HG02970 (cell line): ENCODE results near the gene CRB2.

Source experiments
- ATAC-seq: cut with Tn5 transposase; IDR thresholded peaks from one replicate; pipeline ENCODE4 v1.9.1; 2021; ENCODE audit warnings: mild to moderate bottlenecking, moderate library complexity, moderate number of reproducible peaks; ENCODE audit not compliant: unreplicated experiment, low FRiP score

The CRB2 gene

GRCh38 chr9:123346826-123347225 is 9.2 kb upstream of the CRB2 start:
- no peak for ATAC-seq

- ATAC-seq, result no peak
Observed at GRCh38 chr9:123347289-123348060, 8.5 kb upstream of the CRB2 start.

GRCh38 chr9:123348317-123348992 is 7.5 kb upstream of the CRB2 start:
- no peak for ATAC-seq

GRCh38 chr9:123349033-123349432 is 7.0 kb upstream of the CRB2 start:
- no peak for ATAC-seq

GRCh38 chr9:123349691-123350480 is 6.1 kb upstream of the CRB2 start:
- no peak for ATAC-seq

- ATAC-seq, result no peak
Observed at GRCh38 chr9:123350590-123351310, 5.2 kb upstream of the CRB2 start.

- no peak for ATAC-seq
Observed at GRCh38 chr9:123353041-123353440, 3.0 kb upstream of the CRB2 start.

GRCh38 chr9:123353984-123354591 is 1.9 kb upstream of the CRB2 start:
- ATAC-seq, result no peak

GRCh38 chr9:123354806-123355508 is 1.0 kb upstream of the CRB2 start:
- no peak for ATAC-seq

- ATAC-seq, result no peak
Observed at GRCh38 chr9:123356851-123357742, 1.1 kb downstream of the CRB2 start.

GRCh38 chr9:123357743-123358059 is 1.7 kb downstream of the CRB2 start:
- no peak for ATAC-seq

GRCh38 chr9:123358181-123358905 is 2.3 kb downstream of the CRB2 start:
- no peak for ATAC-seq

GRCh38 chr9:123359106-123359505 is 3.1 kb downstream of the CRB2 start:
- ATAC-seq, result no peak

- ATAC-seq, result no peak
Observed at GRCh38 chr9:123359546-123359945, 3.5 kb downstream of the CRB2 start.

- ATAC-seq, result no peak
Observed at GRCh38 chr9:123360161-123361085, 4.4 kb downstream of the CRB2 start.

GRCh38 chr9:123361086-123361730 is 5.2 kb downstream of the CRB2 start:
- ATAC-seq, result no peak
